ENCODE results near the gene SH3RF2. TPM values are rescaled to one million over a fixed set of nuclear protein-coding genes. Genes with fewer than 3 reads are reported as not detected.

The SH3RF2 gene
- total and polyA plus RNA-seq, 2 donors (not counting 1 experiment from before 2014, with no cell fraction given), result 0.03 TPM; not detected in 1

- Histone ChIP-seq H4K20me1 (ENCODE audit: control insufficient read depth, insufficient read depth, low read length, poor library complexity, severe bottlenecking) (no peaks in the 10 kb centered on the region), H3K36me3 (replicated peaks in 1 of 2; ENCODE audit: control extremely low read depth in 1 of 2, control insufficient read depth in 1 of 2, extremely low read depth in 1 of 2, insufficient read depth in 2 of 2, low read length in 1 of 2) (no peaks in the 10 kb centered on the region), H3K4me3 (ENCODE audit: control extremely low read depth in 1 of 5, extremely low read depth in 1 of 5, insufficient read depth in 1 of 5, low read depth in 2 of 5, low read length in 4 of 5) (no peak overlapping the region), H3K4me1 (ENCODE audit: control insufficient read depth in 2 of 2, insufficient read depth in 2 of 2, low read length in 2 of 2) (no peaks in the 10 kb centered on the region), H2AFZ (ENCODE audit: insufficient read depth, low read depth, low read length, poor library complexity, severe bottlenecking) (no peak overlapping the region), H3K27ac (ENCODE audit: low read length in 2 of 2) (no peak overlapping the region), H3K27me3 (replicated peaks in 1 of 4; ENCODE audit: control extremely low read depth in 1 of 4, control insufficient read depth in 3 of 4, insufficient read depth in 4 of 4, low read length in 3 of 4) (no peaks in the 10 kb centered on the region), H3K79me2 (ENCODE audit: control insufficient read depth, insufficient read depth, low read length) (no peaks in the 10 kb centered on the region), H3K9me3 (ENCODE audit: control extremely low read depth in 1 of 3, control insufficient read depth in 2 of 3, insufficient read depth in 1 of 3, low read length in 2 of 3) (no peaks in the 10 kb centered on the region), H3K9ac (ENCODE audit: low read length) (no peak overlapping the region), H3K4me2 (replicated peaks; ENCODE audit: low read depth, low read length, poor library complexity, severe bottlenecking) (no peak overlapping the region)
- no peak for ATAC-seq (ENCODE audit: low read depth)
- DNase-seq, result no peak
- TF ChIP-seq EZH2 (IDR thresholded peaks at IDR 0.05; ENCODE audit: borderline replicate concordance, insufficient read depth, low read depth, low read length, poor library complexity, severe bottlenecking) (no peak), CTCF (IDR thresholded peaks at IDR 0.05) (no peak)
- Mint-ChIP-seq H3K4me1 (no peaks in the 10 kb centered on the region), H3K9me3 (ENCODE audit: insufficient read depth) (no peaks in the 10 kb centered on the region), H3K27me3 (peaks cover 7% of the 10 kb centered on the region), H3K27ac (no peak overlapping the region), H3K4me3 (no peak overlapping the region)
- WGBS (ENCODE audit: insufficient coverage), result 94% methylated on average over 2 of the region's 3 CpGs
- CTCF ChIA-PET, result no interaction called here
- intact Hi-C loops (cut with micrococcal nuclease), result no loop called here
- POLR2A ChIA-PET, result no interaction called here
Observed at GRCh38 chr5:145908206-145908960, 28.0 kb upstream of the SH3RF2 start.

- no peaks in the 10 kb centered on the region for H3K4me1 Mint-ChIP-seq
- H3K4me1 ChIP-seq (ENCODE audit: control insufficient read depth in 2 of 2, insufficient read depth in 2 of 2, low read length in 2 of 2), result no peaks in the 10 kb centered on the region
- intact Hi-C loops (cut with micrococcal nuclease), result no loop called here
- peaks cover 11% of the 10 kb centered on the region for H3K27me3 Mint-ChIP-seq
- no peaks in the 10 kb centered on the region for H3K79me2 ChIP-seq (ENCODE audit: control insufficient read depth, insufficient read depth, low read length)
- no peak overlapping the region for H3K27ac ChIP-seq (ENCODE audit: low read length in 2 of 2)
- H3K4me3 Mint-ChIP-seq, result no peak overlapping the region
- no peaks in the 10 kb centered on the region for H3K27me3 ChIP-seq (replicated peaks in 1 of 4; ENCODE audit: control extremely low read depth in 1 of 4, control insufficient read depth in 3 of 4, insufficient read depth in 4 of 4, low read length in 3 of 4)
- H4K20me1 ChIP-seq (ENCODE audit: control insufficient read depth, insufficient read depth, low read length, poor library complexity, severe bottlenecking), result no peaks in the 10 kb centered on the region
- H3K4me3 ChIP-seq (ENCODE audit: control extremely low read depth in 1 of 5, extremely low read depth in 1 of 5, insufficient read depth in 1 of 5, low read depth in 2 of 5, low read length in 4 of 5), result no peak overlapping the region
- H3K9me3 Mint-ChIP-seq (ENCODE audit: insufficient read depth), result no peaks in the 10 kb centered on the region
- ChIA-PET POLR2A (no interaction called here), CTCF (no interaction called here)
- ATAC-seq (ENCODE audit: low read depth) (no peak), DNase-seq (no peak)
- H3K27ac Mint-ChIP-seq, result no peak overlapping the region
- no peak overlapping the region for H3K4me2 ChIP-seq (replicated peaks; ENCODE audit: low read depth, low read length, poor library complexity, severe bottlenecking)
- no peak overlapping the region for H2AFZ ChIP-seq (ENCODE audit: insufficient read depth, low read depth, low read length, poor library complexity, severe bottlenecking)
- H3K9me3 ChIP-seq (ENCODE audit: control extremely low read depth in 1 of 3, control insufficient read depth in 2 of 3, insufficient read depth in 1 of 3, low read length in 2 of 3), result no peaks in the 10 kb centered on the region
- no peak overlapping the region for H3K9ac ChIP-seq (ENCODE audit: low read length)
- no peaks in the 10 kb centered on the region for H3K36me3 ChIP-seq (replicated peaks in 1 of 2; ENCODE audit: control extremely low read depth in 1 of 2, control insufficient read depth in 1 of 2, extremely low read depth in 1 of 2, insufficient read depth in 2 of 2, low read length in 1 of 2)
- WGBS (ENCODE audit: insufficient coverage), result 87% methylated on average over 5 of the region's 6 CpGs
- TF ChIP-seq CTCF (IDR thresholded peaks at IDR 0.05) (no peak), EZH2 (IDR thresholded peaks at IDR 0.05; ENCODE audit: borderline replicate concordance, insufficient read depth, low read depth, low read length, poor library complexity, severe bottlenecking) (no peak)
Observed at GRCh38 chr5:145911164-145911563, 25.2 kb upstream of the SH3RF2 start.

Measured in B cell (primary cell).